Stomach (tissue), 9 donors: ENCODE data around the gene RTN4RL1. TPM values are rescaled to one million over a fixed set of nuclear protein-coding genes. Genes with fewer than 3 reads are reported as not detected.

Experiments used
- DNase-seq, 2 donors: peaks; one replicate each; pipeline versions ENCODE4 v3.0.0 to v3.0.0-alpha.2; 2013 to 2019
- H3K27ac ChIP-seq, 5 donors: fragments of 200-600 bp in 4 of 5; sonication (generic) in 4 of 5; one replicate each; pipeline ENCODE4 v1.5.1; 2013 to 2019; ENCODE audit warnings: mild to moderate bottlenecking in 1 of 5, moderate library complexity in 1 of 5
- H3K27me3 ChIP-seq, 3 donors: fragments of 200-600 bp; sonication (generic); one replicate each; pipeline ENCODE4 v1.5.1; 2017 to 2019; ENCODE audit warnings: mixed run types in 1 of 3
- H3K36me3 ChIP-seq, 4 donors: fragments of 200-600 bp; sonication (generic); 1 replicate in 3 of 4; 2 replicates in 1 of 4; pipeline ENCODE4 v1.5.1; 2016 to 2019
- H3K4me1 ChIP-seq, 4 donors: fragments of 200-600 bp; sonication (generic); one replicate each; pipeline ENCODE4 v1.5.1; 2016 to 2019
- H3K4me3 ChIP-seq, 4 donors: fragments of 200-600 bp; sonication (generic) in 3 of 4; one replicate each; pipeline ENCODE4 v1.5.1; 2016 to 2019; ENCODE audit warnings: mild to moderate bottlenecking in 1 of 4
- H3K9me3 ChIP-seq, 4 donors: fragments of 200-600 bp; sonication (generic); one replicate each; pipeline ENCODE4 v1.5.1; 2016 to 2019
- EP300 ChIP-seq: sonication (generic); formaldehyde crosslinking; IDR thresholded peaks from one replicate; pipeline ENCODE4 v1.6.1; 2017; ENCODE audit warnings: antibody characterized with exemption
- POLR2A ChIP-seq, 4 donors: fragments of 450-650 bp; IDR thresholded peaks; one replicate each; pipeline ENCODE4 v1.6.1; 2016; ENCODE audit warnings: antibody characterized with exemption in 4 of 4, control low read depth in 2 of 4, mild to moderate bottlenecking in 1 of 4, moderate library complexity in 1 of 4
- POLR2AphosphoS5 ChIP-seq, 3 donors: sonication (generic); formaldehyde crosslinking; IDR thresholded peaks; one replicate each; pipeline ENCODE4 v1.6.1; 2016; ENCODE audit warnings: antibody characterized with exemption in 3 of 3
- WGBS, 5 donors: extraction: QIAGEN DNeasy Blood & Tissue Kit in 3 of 5; methylation state at CpG; one replicate each; pipeline versions ENCODE4 v1.1.5 to v1.1.7; 2013 to 2018; 5-methylcytosine and 5-hydroxymethylcytosine counted together
- intact Hi-C: fragments of 100-400 bp; cut with DNase I; formaldehyde crosslinking; loops from one replicate; pipeline ENCODE4 v1.15.1; 2023; ENCODE audit warnings: low total_unique reads
- polyA plus RNA-seq, 3 donors: library from polyadenylated mRNA; stranded (reverse); fragments of 200-250 nt; gene quantifications; one replicate each; pipeline ENCODE4 v1.2.3, GENCODE V29; 2013
- total RNA-seq, 5 donors: library from RNA; depleted of rRNA; stranded (reverse); fragments of >200 nt; gene quantifications; one replicate each; pipeline versions ENCODE4 v1.1.0 to v1.2.3, GENCODE V29; 2014 to 2016
- TF ChIP-seq, protein P1 (sequence below), 7 experiments: fragments of 450-650 bp in 4 of 7; fragments of 200-600 bp in 3 of 7; sonication (generic) in 3 of 7; IDR thresholded peaks; one replicate each; pipeline ENCODE4 v1.5.1; 2016 to 2019; ENCODE audit warnings: antibody characterized with exemption in 7 of 7, control low read depth in 2 of 7, mild to moderate bottlenecking in 1 of 7
- donor health status: healthy with polysubstance abuse.
- donor health status: Bipolar disorder and iron deficiency.
- donor health status: healthy.

Gene RTN4RL1
- total and polyA plus RNA-seq, 8 donors, result 0.50 to 0.92 (median 0.72) TPM; not detected in 4

DNA sequence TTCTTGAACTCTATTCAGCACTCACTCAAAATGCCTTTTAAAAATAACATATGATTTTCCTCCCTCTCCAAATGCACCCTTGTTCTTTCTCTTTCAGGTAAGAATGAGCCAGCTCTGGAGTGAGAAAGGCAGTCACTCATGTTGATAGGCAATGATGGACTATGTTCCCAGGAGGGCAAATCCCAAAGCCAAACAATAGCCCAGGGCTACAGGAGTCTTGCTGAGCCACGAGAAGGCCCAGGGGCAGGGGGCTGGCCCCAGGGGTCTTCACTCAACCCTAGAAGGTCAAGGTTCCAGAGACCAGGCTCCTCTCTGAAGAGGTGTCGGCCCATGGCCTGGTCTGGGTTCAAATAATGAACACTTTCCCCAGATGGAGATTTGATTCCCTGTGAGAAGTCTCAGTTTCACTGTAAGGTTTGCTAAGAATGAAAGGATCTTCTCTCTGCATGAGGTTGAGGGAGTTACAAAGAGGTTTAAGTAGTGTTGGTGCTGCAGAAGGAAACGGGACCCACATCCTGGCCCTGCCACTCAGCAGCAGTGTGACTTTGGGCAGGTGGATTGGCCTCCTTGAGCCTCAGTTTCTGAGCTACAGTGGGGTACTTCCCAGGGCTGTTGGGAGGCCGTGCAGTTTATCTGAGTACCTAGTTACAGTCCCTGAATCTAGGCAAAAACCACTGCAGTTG lies 49.0 kb downstream of the RTN4RL1 start:
- Histone ChIP-seq H3K27me3 (peaks cover 0 to 61% (median 26%) of the 10 kb centered on the region in 3 donors), H3K36me3 (no peaks in the 10 kb centered on the region), H3K4me3 (no peak overlapping the region), H3K27ac (no peak overlapping the region), H3K4me1 (peaks cover 8 to 21% (median 12%) of the 10 kb centered on the region in 4 donors), H3K9me3 (no peaks in the 10 kb centered on the region)
- intact Hi-C loops, result no loop called here
- WGBS, 5 donors, result 59 to 76% (median 70%) methylated on average over 4 of the region's 4 CpGs
- TF ChIP-seq, protein P1, sequence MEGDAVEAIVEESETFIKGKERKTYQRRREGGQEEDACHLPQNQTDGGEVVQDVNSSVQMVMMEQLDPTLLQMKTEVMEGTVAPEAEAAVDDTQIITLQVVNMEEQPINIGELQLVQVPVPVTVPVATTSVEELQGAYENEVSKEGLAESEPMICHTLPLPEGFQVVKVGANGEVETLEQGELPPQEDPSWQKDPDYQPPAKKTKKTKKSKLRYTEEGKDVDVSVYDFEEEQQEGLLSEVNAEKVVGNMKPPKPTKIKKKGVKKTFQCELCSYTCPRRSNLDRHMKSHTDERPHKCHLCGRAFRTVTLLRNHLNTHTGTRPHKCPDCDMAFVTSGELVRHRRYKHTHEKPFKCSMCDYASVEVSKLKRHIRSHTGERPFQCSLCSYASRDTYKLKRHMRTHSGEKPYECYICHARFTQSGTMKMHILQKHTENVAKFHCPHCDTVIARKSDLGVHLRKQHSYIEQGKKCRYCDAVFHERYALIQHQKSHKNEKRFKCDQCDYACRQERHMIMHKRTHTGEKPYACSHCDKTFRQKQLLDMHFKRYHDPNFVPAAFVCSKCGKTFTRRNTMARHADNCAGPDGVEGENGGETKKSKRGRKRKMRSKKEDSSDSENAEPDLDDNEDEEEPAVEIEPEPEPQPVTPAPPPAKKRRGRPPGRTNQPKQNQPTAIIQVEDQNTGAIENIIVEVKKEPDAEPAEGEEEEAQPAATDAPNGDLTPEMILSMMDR (IDR thresholded peaks at IDR 0.05), result no peak
- TF ChIP-seq EP300 (no peak), POLR2AphosphoS5 (IDR thresholded peaks at IDR 0.05) (no peak), POLR2A (IDR thresholded peaks at IDR 0.05) (no peak)
- DNase-seq, result no peak

DNA sequence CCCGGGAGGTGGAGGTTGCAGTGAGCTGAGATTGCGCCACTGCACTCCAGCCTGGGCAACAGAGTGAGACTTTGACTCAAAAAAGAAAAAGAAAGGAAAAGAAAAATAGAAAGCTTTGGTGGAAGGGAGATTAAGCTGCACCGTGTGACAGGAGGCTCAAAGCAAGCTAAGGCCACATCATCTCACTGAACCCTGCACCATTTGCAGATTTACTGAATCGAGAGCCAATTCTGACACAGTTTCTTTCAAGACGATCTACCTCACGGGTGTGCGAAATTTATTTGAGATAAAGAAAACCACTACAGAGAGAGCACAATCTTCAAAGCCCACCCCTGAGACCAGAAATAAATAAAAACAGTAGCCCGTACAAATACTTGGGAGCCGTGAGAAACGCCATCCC lies 49.6 kb downstream of the RTN4RL1 start:
- H3K27ac ChIP-seq, result no peak overlapping the region
- intact Hi-C loops, result no loop called here
- peaks cover 8 to 21% (median 12%) of the 10 kb centered on the region in 4 donors for H3K4me1 ChIP-seq
- DNase-seq, result no peak
- no peaks in the 10 kb centered on the region for H3K9me3 ChIP-seq
- no peaks in the 10 kb centered on the region for H3K36me3 ChIP-seq
- TF ChIP-seq, protein P1 (IDR thresholded peaks at IDR 0.05), result no peak
- TF ChIP-seq EP300, result no peak
- TF ChIP-seq POLR2AphosphoS5 (IDR thresholded peaks at IDR 0.05), result no peak
- no peak for TF ChIP-seq POLR2A (IDR thresholded peaks at IDR 0.05)
- 78 to 87% (median 83%) methylated on average over 10 of the region's 10 CpGs for WGBS, 5 donors
- peaks cover 0 to 65% (median 26%) of the 10 kb centered on the region in 3 donors for H3K27me3 ChIP-seq
- no peak overlapping the region for H3K4me3 ChIP-seq

DNA sequence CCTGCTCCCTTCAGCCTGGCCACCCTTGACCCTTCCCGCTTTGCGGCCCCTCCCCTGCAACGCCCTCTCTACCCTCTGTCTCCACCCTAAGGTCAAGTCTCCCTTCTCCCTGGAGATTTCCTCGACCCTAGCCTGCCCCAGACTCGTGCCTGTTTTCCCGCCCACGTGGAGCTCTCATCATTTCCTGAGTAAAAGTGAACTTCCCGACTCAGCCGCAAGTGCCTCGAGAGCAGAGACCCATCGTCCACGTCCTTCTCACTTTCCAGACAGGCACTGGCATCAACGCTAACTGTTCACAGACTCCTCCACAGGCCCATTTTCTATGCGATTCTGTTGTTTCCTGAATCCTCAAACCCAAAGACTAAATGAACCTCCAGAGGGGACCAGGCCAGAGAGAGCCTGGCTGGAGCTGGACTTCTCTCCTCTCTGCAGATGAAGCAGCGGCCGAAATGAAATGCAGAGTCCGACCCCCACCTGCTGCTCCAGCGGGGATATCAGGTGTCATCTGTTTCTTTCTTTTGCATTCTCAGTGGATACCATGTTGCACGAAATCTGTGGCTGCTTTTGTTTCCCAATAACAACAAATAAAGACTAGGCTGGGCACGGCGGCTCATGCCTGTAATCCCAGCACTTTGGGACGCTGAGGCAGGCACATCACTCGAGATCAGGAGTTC lies 52.5 kb downstream of the RTN4RL1 start:
- H3K4me1 ChIP-seq, result peaks cover 6 to 7% (median 7%) of the 10 kb centered on the region in 4 donors
- peak in 1 of 2 donors; percentile 55 for DNase-seq
- TF ChIP-seq EP300, result no peak
- TF ChIP-seq, protein P1 (IDR thresholded peaks at IDR 0.05), result no peak
- TF ChIP-seq POLR2A (IDR thresholded peaks at IDR 0.05), result no peak
- no peak for TF ChIP-seq POLR2AphosphoS5 (IDR thresholded peaks at IDR 0.05)
- H3K27me3 ChIP-seq, result peaks cover 0 to 67% (median 16%) of the 10 kb centered on the region in 3 donors
- no peaks in the 10 kb centered on the region for H3K9me3 ChIP-seq
- H3K27ac ChIP-seq, result no peak overlapping the region
- intact Hi-C loops, result no loop called here
- no peaks in the 10 kb centered on the region for H3K36me3 ChIP-seq
- WGBS, 5 donors, result 57 to 75% (median 74%) methylated on average over 23 of the region's 23 CpGs
- H3K4me3 ChIP-seq, result no peak overlapping the region

DNA sequence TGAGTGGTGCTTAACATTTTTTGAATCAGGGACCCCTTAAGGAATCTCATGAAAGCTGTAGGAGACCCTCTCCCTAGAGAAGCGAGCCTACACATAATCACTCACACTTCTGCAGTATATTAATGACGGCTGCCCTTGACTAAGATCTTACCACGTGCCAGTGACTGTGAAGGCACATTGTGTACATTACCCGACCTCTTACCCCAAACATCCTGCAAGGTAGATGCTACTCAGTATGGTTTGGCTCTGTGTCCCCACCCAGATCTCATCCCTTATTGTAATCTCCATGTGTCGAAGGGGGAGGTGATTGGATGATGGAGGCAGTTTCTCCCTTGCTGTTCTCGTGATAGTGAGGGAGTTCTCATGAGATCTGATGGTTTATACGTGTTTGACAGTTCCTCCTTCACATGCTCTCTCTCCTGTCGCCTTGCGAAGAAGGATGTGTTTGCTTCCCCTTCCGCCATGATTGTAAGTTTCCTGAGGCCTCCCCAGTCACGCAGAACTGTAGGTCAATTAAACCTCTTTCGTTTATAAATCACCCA lies 54.2 kb downstream of the RTN4RL1 start:
- 80 to 85% (median 84%) methylated on average over 12 of the region's 12 CpGs for WGBS, 5 donors
- no peak overlapping the region for H3K4me3 ChIP-seq
- TF ChIP-seq POLR2AphosphoS5 (IDR thresholded peaks at IDR 0.05) (no peak), POLR2A (IDR thresholded peaks at IDR 0.05) (no peak)

More for the DNA sequence above, 54.2 kb downstream of the RTN4RL1 start:
- no peak overlapping the region for H3K27ac ChIP-seq
- H3K9me3 ChIP-seq, result no peaks in the 10 kb centered on the region
- peaks cover 0 to 59% (median 0%) of the 10 kb centered on the region in 3 donors for H3K27me3 ChIP-seq
- H3K36me3 ChIP-seq, result no peaks in the 10 kb centered on the region
- intact Hi-C loops, result no loop called here
- peaks cover 0 to 9% (median 3%) of the 10 kb centered on the region in 4 donors for H3K4me1 ChIP-seq
- DNase-seq, result no peak
